CD4-positive, alpha-beta T cell treated with Interleukin-21 for 1 hour (primary cell): Measurements from ENCODE around the gene MTPN.
A peak's percentile ranks its signal among the peaks of the same experiment; 100 is the strongest.

Experiments
- DNase-seq: peaks from one replicate; pipeline ENCODE4 v3.0.0-alpha.2; 2020

The MTPN gene

DNA sequence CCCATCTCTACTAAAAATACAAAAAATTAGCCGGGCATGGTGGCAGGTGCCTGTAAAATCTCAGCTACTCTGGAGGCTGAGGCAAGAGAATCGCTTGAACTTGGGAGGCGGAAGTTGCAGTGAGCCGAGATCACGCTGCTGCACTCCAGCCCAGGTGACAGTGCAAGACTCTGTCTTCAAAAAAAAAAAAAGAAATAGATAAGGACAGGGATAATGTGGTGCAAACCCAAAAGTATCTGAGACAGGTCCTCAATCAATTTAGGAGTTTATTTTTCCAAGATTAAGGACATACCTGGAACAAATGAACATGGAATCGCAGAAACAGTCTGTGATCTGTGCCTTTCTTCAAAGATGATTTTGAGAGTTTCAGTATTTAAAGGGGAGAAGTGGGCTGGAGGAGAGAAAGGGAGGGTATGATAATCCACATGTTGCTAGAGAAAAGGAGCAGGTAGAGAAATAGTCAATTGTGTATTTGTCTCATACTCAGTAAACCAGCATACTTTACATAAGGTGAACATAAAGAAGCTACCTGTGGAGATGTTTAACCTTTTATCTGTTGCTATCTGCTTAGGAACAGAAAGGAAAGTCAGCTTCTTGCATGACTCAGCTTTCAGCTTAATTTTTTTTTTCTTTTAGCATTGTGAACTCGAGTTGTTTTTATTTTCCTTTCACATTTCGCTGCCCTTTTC lies 4.9 kb upstream of the MTPN start:
- DNase-seq: no peak

DNA sequence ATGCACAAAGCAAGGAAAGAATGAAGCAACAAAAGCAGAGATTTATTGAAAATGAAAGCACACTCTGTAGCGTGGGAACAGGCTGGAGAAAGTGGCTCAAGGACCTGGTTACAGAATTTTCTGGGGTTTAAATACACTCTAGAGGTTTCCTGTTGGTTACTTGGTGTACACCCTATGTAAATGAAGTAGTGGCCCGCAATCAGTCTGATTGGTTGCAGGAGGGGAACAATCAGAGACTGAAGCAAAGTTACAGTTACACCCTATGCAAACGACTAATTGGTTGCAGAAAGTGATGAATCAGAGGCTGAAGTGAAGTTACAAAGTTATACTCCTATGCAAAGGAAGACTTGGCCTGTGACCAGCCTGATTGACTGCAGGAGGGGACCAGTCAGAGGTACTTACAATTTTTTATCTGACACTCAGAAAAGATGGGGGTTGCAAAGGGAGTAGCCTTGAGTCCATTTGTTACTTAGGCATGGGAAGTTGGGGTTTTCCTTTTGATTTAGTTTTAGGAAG lies 3.6 kb upstream of the MTPN start:
- peak; percentile 89 for DNase-seq

DNA sequence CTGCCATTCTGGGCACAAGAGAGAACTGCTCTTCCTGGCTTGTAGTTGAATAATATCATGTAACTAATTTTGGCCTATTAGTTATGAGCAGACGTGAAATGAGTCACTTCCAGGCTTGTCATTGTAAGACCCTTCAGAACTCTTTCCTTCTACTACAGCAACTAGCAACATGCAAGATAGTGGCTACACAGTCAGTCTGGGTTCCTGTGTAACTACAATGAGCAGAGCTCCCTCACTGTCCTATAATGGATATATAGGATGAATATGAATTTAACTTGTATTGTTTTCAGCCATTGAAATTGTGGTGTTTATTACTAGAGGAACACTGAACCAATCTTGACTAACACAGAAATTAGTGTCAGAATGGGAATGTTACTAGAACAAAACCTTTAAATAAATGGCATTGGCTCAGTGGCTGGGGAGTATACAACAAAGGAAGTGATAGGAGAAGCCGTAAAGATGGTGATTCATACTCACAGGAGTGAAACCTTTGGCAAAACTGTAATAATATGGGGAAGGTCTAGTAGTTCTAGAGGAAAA lies 2.9 kb upstream of the MTPN start:
- DNase-seq: no peak

DNA sequence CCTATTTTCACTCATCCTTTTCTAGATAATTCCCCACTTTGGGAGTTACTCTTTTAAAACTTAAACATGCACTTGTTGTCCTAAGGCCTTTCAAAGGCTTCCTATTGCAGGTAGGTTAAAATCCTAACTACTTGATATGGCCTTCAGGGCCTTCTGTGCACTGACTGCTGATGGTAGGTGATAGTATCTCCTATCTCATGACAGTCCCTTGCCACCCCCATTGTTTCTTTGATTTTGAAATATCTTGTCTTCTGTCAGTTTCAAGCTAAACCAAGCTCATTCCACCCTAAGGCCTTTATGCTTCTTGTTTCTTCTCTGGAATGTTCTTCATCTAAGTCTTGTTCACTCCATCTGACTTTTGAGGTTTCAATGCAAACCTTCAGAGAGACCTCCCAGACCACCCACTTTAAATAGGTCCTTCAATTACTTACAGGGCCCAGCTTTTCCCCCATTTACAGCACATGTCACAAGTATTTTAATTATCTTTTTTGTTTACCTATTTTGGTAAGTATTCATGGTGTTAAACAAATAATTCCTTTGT lies 2.4 kb upstream of the MTPN start:
- no peak for DNase-seq

DNA sequence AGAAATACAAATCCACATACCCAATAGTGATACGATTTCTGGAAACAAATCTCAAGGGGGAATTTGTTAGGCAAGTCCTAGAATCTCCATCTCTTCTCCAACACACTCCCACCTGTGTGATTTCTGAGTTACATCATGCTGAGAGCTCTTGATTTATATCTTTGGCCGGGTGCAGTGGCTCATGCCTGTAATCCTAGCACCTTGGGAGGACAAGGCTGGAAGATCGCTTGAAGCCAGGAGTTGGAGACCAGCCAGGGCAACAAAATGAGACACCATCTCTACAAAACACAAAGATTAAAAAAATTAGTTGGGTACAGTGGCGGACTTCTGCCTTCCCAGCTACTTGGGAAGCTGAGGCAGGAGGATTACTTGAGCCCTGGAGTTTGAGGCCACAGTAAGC lies 1.5 kb upstream of the MTPN start:
- DNase-seq: no peak

- DNase-seq: no peak
Measured at GRCh38 chr7:135977742-135978066, 545 bp upstream of the MTPN start.

GRCh38 chr7:135976312-135977006 lies 700 bp downstream of the MTPN start:
- DNase-seq: peak; percentile 56

DNA sequence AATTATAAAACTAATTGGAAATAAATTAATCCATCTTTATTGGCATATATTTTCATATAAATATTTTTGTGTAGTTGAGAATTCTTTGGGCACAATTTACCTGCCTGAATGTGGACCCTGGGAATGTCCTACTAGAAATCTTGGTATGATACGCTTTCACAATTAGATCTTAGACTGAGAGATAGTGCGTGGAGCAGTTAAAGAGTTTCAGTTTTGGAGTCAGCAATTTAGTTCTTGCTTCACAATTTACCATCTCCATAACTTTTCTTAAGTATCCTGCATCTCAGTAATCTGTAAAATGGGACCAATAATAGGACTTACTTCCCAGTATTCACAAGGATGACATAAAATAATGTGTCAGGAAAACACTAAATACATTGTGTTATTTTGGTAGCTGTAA lies 2.0 kb downstream of the MTPN start:
- no peak for DNase-seq

- DNase-seq: no peak
Measured at GRCh38 chr7:135974667-135975066, 2.5 kb downstream of the MTPN start.

DNA sequence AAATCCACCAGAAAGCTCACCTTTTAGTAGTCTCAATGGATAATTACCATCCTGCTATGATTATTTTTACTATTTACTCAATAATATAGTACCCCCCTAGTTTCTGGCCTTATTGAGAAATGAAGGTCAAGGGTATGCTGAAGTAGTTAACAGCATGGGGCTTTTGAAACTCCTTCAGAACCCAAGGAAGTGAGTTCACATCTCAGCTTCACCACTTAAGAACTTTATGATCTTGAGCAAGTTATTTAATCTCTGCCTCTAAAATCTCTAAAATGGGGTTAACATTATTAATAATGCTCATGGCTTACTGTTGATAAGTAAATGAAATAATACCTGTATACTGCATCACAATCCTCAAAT lies 5.8 kb downstream of the MTPN start:
- no peak for DNase-seq

- DNase-seq: no peak
Measured at GRCh38 chr7:135970682-135971365, 6.3 kb downstream of the MTPN start.

DNA sequence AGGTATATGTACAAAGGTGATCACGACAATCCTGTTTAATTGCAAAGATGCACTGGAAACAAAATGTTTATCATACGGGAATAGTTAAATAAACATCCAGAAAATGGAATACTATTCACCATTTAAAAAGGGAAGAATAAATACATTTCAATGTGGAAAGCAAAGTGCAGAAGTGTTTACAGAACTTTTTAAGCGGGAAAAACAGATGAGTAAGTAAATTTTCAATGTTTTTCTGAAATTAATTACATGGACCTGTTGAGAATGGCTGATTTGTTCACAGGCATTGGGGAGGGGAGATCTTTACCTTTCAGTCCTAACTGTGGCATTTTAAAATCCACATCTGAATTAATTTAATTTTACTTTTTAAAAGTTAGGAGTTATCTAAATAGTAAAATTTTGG lies 7.1 kb downstream of the MTPN start:
- no peak for DNase-seq

DNA sequence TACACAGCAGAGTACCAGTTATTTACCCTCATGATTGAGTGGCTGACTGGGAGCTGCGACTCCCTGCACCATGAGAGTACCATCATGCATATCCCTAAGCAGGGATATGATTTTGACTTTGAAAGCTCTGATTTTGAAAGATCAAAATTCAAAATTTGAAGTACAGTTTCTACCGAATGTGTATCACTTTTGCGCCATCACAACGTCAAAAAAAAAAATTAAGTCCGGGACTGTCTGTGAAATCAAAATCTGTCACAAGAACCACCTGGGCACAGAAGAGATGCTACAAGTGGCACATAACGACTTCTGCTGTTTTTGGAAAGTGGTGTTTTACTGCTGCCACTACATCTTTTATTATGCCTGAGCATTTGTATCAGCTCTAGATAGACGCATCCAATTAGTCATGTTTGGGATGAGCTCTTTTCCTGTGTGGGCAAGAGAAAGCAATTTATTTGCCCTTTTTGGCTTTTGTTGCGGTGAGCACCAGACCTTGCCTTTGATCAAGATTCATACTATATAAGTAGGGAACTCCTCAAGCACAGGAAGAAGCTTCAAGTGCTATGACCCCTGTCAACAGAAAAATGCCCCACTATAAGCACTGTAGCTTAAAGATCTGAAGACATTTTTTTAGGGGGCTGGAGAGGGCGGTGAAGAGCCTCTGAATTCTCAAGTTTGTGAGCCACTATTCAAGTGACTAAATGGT lies 10.7 kb downstream of the MTPN start:
- no peak for DNase-seq

GRCh38 chr7:135965602-135966001 lies 11.6 kb downstream of the MTPN start:
- no peak for DNase-seq

GRCh38 chr7:135964791-135965190 lies 12.4 kb downstream of the MTPN start:
- no peak for DNase-seq

DNA sequence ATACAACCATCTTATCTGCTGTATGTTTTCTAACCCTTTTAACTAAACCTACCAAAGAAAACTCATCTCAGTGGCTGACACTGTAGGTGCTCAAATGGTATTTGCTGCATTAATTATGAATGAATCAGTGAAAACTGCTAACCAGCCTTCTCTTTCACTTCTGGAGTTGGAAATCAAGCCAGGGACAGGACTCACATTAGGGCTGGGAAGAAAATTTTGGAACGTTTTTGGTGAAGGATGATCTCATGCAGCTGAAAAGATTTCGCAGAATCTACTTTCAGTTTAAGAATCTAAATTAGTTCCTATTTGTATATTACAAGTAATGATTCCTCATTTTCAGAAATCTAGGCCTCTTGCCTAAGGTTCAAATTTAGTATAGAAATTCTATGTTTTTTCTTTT lies 12.9 kb downstream of the MTPN start:
- no peak for DNase-seq

GRCh38 chr7:135962802-135963201 lies 14.4 kb downstream of the MTPN start:
- DNase-seq: no peak

DNA sequence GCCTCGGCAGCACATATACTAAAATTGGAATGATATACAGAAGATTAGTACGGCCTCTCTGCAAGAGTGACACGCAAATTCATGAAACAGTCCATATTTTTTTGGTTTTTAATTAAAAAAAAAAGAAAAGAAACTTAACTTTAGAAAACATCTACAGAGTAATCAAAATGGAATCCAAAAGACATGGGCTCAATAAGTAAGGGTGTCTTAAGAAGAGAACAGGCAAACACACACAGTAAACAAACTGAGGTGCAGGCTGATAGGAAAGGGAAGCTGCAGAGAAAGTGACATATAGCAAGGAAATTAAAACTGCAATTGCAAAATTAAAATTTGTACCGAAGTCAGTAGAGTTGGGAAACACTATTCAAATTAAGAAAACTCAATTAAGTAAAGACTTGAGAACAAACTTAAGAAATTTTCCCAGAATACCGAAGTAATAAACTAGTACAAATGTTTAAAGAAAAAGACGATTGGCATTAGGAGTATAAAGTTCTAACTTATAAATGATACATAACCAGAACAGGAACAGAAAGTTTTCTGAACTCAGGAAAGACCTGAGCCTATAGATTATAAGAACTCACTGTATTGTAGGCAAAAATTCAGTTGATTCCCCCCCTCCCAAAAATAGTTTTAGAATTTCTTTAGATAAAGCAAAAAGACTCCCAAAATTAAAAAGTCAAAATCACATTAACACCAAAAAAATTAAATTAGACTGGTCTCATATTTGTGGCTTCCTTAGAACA lies 16.3 kb downstream of the MTPN start:
- DNase-seq: no peak

- no peak for DNase-seq
Measured at GRCh38 chr7:135959646-135960363, 17.4 kb downstream of the MTPN start.

- DNase-seq: no peak
Measured at GRCh38 chr7:135958173-135958572, 19.0 kb downstream of the MTPN start.

DNA sequence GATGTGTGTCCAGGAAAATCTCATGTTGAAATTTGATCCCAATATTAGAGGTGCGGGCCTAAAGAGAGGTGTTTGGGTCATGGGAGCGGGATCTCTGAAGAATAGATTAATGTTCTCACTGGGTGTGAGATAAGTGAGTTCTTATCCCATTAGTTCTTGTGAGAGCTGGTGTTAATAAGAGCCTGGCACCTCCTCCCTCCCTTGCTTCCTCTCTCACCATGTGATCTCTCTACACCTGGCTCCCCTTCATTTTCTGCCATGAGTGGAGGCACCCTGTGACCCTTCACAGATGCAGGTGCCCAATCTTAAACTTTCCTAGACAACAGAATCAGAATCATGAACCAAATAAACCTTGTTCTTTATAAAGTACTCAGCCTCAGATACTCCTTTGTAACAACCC lies 19.5 kb downstream of the MTPN start:
- no peak for DNase-seq

DNA sequence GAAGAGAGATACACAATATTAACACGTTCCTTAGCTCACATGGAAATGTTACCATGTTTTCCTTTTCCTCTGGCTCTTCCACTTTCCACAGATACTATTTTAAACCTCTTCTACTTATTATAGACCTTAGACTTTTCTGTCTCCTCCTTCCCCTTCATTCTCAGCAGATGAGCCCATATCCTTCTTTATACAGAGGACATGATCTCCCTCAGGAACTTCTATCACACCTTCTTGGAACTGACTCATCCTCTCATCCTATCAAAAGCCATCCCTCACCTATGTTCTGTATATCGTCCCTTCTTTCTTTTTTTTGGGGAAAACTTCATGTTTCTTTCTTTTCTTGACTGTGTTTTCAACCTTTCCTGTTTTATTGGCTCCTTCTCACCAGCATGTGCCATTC lies 20.8 kb downstream of the MTPN start:
- no peak for DNase-seq
